IPS-NIHi7 (cell line): Measurements from ENCODE around the gene KCTD20.
"Not testable (repeated sequence)": the region's sequence is repeated elsewhere in the genome, so short reads cannot be mapped to it uniquely, and the experiment has no call there.

Experiments
- DNase-seq: peaks from one replicate; pipeline ENCODE4 v3.0.0; 2012; ENCODE audit warnings: mixed read lengths; ENCODE audit errors: extremely low spot score

Gene KCTD20

GRCh38 chr6:36442671-36443470, at the start of gene KCTD20, which contains the start of gene PXT1:
Gene KCTD20 (plus strand): TSS chr6:36443000. CDS start chr6:36470098, 27,098 bp downstream.
Gene PXT1 (minus strand): TSS chr6:36442854. CDS start chr6:36426082, 16,772 bp downstream.
- DNase-seq: peak; percentile 87

DNA sequence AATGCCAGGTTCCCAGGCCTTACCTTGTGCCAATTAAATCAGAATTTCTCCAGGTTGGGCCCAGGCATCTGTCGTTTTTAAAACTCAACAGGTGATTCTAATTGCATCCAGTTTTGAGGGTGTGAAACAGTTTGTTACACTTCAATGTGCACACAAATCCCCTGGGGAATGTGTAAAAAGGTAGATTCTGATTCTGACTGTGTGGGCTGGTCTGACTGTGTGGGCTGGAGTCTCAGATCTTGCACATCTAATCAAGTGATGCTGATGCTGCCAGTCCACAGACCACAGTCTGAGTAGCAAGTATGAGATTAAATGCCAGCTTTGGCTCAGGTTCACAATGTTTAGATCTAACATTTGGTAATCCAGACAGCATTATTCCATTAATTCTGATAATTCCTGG, 42.8 kb upstream of the KCTD20 start:
- DNase-seq: no peak

GRCh38 chr6:36402481-36402880, 40.3 kb upstream of the KCTD20 start:
- DNase-seq: no peak

- no peak for DNase-seq
Measured at GRCh38 chr6:36404164-36404563, 38.6 kb upstream of the KCTD20 start.

GRCh38 chr6:36409718-36410117, 33.1 kb upstream of the KCTD20 start:
- not testable (repeated sequence) for DNase-seq

DNA sequence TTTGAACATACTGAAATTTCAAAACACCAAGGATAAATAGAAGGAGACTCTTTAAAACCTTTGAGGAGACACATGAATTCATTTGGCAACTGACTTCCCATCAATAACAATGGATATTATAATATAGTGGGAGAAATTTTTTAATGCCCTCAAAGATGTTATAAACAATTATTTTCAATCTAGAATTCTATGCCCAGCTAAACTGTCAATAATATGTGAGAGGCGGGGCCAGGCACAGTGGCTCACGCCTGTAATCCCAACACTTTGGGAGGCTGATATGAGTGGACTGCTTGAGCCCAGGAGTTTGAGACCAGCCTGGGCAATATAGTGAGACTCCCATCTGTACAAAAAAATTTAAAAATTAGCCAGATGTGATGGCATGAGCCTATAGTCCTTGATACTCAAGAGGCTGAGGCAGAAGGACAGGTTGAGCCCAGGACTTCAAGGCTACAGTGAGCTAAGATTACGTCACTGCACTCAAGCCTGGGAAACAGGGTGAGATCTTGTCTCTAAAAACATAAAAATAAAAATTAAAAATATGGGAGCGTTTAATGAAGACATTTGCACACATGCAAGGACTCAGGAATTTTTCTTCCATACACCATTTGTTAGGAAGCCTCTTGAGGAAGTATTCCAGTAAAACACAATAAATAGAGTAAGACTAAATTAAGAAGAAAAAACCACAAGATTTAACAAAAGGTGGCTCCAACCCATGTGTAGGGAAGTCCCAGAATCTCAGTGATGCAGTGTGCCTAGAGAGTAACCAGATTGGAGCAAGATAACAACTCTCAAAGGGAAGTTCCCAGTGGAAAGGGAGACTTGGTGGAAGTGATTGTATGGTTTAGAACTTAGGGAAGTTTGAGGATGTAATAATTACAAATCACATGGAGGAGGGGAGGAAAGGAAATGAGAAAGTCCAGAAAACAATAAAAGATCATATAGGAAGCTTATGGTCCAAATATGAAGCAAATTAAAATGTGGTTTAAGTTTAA, 29.0 kb upstream of the KCTD20 start:
- DNase-seq: no peak

DNA sequence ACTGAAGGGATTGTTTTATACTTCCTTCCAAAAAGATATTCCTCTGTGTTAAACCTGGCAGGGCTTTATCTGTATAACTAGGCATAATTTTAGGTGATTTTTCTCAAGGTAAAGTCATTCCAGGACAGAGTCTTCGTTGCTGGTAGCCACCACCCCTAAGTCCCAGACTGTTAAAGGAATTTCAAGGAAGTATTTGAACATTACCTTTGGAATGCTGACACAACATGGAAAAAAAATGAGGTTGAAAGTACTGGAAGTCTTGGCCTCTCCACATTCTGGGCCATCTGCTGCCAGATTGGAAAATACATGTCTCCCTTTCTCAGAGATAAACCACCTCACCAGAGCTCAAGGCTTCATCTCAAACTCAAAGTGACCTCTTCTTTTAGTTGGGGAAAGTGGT, 28.3 kb upstream of the KCTD20 start:
- no peak for DNase-seq

- no peak for DNase-seq
Measured at GRCh38 chr6:36418558-36418957, 24.2 kb upstream of the KCTD20 start.

DNA sequence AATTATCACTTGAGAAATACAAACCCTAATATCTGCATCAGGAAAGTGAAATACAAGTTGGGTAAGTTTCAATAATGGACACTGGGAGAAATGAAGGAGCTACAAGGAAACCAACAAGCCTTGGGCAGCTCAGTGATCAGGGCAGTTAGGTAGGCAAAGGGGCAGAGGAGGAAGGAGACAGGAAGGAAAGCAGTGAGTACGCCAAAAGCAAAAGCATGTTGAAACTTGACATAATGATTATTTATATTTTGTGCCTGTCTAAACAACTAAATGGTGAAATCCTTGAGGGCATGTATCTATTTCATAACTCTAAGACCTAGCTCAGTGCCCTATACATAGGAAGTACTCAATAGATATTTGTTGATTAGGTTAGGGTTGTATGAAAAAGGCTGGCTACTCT, 23.5 kb upstream of the KCTD20 start:
- no peak for DNase-seq

DNA sequence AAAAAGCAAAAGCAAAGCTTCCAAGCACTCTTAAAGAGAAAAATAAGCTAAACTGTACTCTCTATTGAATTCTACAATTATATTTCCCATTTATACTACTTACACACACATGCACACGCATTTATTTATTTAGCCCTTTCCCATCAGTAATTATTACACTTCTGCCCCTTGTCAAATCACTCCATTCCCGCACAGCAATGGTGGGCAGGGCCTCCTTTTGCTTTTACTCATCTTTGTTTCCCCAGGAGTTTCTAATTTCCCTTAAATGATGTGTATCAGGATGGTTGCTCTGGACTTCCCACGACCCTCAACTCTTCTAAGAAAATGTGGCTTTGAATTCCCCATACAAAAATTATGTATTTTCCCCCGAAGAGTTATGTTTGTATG, 20.1 kb upstream of the KCTD20 start:
- DNase-seq: no peak

DNA sequence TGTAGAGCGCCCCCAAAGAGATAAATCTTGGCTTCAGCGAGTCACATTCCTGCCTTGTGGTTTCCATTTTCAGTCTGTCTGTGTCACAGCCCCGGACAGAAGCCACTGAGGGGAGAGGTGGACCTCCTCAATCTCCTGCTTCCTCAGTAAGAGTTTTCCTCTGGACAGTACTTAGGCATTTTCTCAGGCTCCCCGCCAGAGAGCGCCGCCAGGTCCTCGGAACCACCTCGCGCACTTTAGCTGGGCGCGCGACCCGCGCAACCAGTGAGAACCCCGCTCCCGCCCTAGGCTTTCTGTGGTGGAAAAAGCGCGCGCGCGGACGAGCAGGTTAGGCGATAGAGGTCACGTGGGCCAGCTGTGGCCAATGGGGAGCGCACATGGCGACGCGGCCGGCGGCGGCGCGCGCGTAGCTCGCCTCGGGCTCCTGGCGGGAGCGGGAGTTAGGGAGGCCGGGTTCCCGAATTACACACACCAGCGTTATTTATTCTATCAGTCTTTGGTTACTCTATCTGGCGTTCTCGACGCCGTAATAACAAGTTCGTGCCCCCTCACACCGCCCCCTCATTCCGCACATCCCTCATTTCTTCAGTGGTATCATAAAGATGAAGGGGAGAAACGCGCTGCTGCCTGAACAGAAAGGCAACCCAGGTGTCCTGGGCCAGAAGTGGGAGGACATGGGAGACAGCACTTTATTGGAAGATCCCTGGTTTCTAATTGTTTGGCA, 19.5 kb upstream of the KCTD20 start:
- peak; percentile 98 for DNase-seq

- DNase-seq: no peak
Measured at GRCh38 chr6:36426622-36427021, 16.2 kb upstream of the KCTD20 start.

GRCh38 chr6:36428911-36429310, 13.9 kb upstream of the KCTD20 start:
- DNase-seq: no peak

DNA sequence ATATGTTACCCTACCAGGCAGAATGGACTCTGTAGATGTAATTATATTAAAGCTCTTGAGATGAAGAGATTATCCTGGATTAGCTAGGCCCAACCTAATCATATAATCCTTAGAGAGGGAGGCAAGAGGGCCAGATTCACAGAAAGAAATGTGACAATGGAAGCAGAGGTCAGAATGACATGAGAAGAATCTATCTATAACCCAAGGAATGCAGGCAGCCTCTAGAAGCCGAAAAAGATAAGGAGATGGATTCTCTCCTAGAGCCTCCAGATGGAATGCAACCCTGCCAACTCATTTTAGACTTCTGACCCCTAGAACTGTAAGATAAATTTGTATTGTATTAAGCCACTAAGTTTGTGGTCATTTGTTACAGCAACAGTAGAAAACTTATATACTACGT, 12.4 kb upstream of the KCTD20 start:
- DNase-seq: no peak

DNA sequence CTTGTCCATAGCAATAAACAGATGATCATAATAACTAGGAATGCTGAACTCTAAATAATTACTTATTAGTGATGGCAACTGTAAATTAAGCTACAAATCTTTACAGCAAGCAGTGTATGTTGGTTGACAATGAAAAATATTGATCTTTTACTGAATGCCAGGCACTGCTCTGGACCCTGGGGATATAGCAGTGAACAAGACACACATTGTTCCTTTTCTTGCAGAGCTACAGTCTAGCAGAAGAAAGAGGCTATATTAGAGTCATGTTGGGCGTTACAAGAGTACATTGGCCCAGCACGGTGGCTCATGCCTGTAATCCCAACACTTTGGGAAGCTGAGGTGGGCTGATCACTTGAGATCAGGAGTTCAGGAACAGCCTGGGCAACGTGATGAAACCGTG, 11.6 kb upstream of the KCTD20 start:
- DNase-seq: no peak

- no peak for DNase-seq
Measured at GRCh38 chr6:36432151-36432671, 10.6 kb upstream of the KCTD20 start.

DNA sequence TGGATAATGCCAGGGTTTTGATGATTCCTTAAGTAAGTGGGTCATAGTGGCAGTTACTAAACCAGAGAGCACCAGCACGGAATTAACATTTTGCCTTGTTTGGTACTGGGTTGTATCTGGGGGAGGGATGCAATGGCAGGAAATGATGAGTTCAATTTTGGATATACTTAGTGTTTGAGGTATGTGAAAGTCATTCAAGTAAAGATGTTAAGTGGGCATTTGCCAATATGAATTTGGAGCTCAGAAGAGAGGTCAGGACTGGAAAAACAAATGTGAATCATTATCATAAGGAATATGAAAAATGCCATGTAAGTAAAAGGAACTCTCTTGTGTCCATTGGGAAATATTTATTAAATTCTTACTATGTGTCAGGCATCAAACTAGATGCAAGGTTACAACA, 6.3 kb upstream of the KCTD20 start:
- DNase-seq: no peak

- DNase-seq: peak; percentile 87
Measured at GRCh38 chr6:36441307-36441894, 1.4 kb upstream of the KCTD20 start.

DNA sequence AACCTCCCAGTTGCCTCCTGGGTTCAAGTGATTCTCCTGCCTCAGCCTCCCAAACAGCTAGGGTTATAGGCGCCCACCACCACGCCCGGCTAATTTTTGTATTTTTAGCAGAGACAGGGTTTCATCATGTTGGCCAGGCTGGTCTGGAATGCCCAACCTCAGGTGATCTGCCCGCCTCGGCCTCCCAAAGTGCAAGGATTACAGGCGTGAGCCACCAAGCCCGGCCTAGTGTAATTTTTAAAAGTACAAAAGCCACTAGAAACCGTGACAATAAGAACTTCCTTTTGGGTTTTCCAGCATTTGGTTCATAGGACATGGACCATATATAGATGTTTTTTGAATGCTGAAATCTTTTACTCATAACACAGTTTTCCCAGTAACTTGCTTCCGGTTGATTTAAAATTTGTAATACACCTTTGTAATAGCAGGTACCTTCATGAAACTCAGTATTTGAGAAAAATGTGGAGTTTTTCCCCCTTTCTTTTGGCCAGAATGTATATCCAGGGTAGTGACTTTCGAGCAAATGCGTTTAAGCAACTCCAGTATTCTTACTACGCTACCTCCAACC, 613 bp upstream of the KCTD20 start:
- no peak for DNase-seq

DNA sequence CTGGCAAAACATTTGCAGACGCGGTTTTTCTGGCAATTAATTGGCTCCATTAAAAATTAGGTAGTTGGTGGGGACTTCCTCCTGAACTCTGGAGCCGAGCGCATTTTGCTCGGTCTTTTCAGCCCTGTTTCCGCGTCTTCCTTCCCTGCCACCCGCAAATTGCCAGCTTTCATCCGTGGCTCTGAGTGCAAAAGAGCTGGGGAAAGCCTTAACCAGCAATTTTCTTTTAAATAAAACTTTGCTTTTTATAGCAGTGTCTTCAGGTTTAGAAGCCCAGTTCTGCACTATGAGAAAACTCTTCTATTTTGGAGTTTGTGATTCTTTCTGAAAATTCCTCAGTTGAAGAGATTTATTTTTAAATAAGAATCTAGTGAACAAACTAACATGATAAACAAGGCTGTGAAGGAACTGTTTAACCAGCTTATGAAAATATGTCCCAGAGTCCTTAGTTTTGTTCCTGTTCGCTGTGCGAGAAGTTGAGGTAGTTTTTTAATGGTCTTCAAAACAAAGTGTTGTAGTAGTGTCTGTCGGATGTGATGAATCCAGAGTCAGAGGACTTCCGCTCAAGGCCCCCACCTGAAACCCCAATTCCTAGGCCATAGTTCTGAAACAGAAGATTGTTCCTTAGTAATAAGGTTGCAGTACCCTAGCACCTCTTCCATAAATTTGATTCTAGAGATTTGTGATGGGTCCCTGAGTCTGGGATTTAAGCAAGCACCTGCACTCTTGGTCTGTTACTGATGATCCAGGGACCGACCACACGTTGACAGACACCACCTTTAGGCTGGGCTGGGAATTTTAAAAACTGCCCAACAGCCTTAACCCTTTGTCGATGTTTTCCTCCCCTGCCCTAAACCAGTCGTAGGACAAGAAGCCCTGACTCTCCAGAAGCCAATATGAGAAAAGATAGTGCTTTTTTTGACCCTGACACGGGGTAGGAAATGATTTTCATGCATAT, 950 bp downstream of the KCTD20 start:
- DNase-seq: peak; percentile 72
